GM12878 (cell line): ENCODE data around the gene DYSF. TPM values are rescaled to one million over a fixed set of nuclear protein-coding genes. Genes with fewer than 3 reads are reported as not detected.

Experiments used
- ATAC-seq: fragments of 200-7000 bp; cut with Tn5 transposase; 3 replicates; pipeline ENCODE4 v1.9.1; 2020; ENCODE audit warnings: mild to moderate bottlenecking, moderate library complexity
- BruUV-seq: library from RNA; stranded (reverse); fragments of 400-500 nt; replicated peaks from 2 replicates; lab custom pipeline; 2021; lab: Mats Ljungman, UMichigan
- CTCF ChIA-PET: fragments of 300-600 bp; sonication (Branson Sonifier 250); formaldehyde crosslinking; extraction: SDS; loops from one replicate; lab custom pipeline; 2021; ENCODE audit warnings: inconsistent platforms; lab: Yijun Ruan, JAX
- POLR2A ChIA-PET: fragments of 350-600 bp; formaldehyde crosslinking; extraction: SDS; loops from one replicate; lab custom pipeline; 2021; ENCODE audit warnings: inconsistent platforms; lab: Charles Lee
- RAD21 ChIA-PET: fragments of 300-600 bp; sonication (Branson Sonifier 250); formaldehyde crosslinking; loops from one replicate; lab custom pipeline; 2023; ENCODE audit warnings: antibody characterized with exemption; ENCODE audit not compliant: unreplicated experiment; lab: Charles Lee
- SMC1A ChIA-PET: fragments of 300-600 bp; sonication (Branson Sonifier 250); formaldehyde crosslinking; loops from one replicate; lab custom pipeline; 2023; ENCODE audit not compliant: unreplicated experiment, uncharacterized antibody; lab: Charles Lee
- DNase-seq: peaks from one replicate; pipeline ENCODE4 v3.0.0-alpha.2; 2011; ENCODE audit warnings: low read depth, low spot score
- FAIRE-seq: peaks from 3 replicates; lab custom pipeline; 2011; peaks lifted over from hg19 to GRCh38; lab: Jason Lieb, UNC
- H2AFZ ChIP-seq: 2 replicates; pipeline ENCODE4 v1.6.0; 2011; ENCODE audit warnings: low read depth, low read length, control low read depth; ENCODE audit not compliant: control insufficient read depth
- H3K27ac ChIP-seq: 2 replicates; pipeline ENCODE4 v1.5.1; 2011; ENCODE audit warnings: control low read depth; ENCODE audit not compliant: control insufficient read depth, insufficient read depth
- H3K27me3 ChIP-seq, 2 experiments: replicated peaks in 1 of 2; 2 replicates each; pipeline versions ENCODE4 v1.6.0 to v1.6.1; 2011; ENCODE audit warnings: low read length in 1 of 2; ENCODE audit not compliant: control insufficient read depth in 2 of 2, insufficient read depth in 2 of 2
- H3K36me3 ChIP-seq, 2 experiments: 2 replicates each; pipeline ENCODE4 v1.5.1; 2011; ENCODE audit warnings: low read length in 1 of 2; ENCODE audit not compliant: control insufficient read depth in 2 of 2, insufficient read depth in 2 of 2
- H3K4me1 ChIP-seq: 2 replicates; pipeline ENCODE4 v1.6.1; 2011; ENCODE audit warnings: mild to moderate bottlenecking, low read length, moderate library complexity, mixed read lengths; ENCODE audit not compliant: control insufficient read depth, insufficient read depth
- H3K4me2 ChIP-seq: 2 replicates; pipeline ENCODE4 v1.6.0; 2011; ENCODE audit warnings: control low read depth; ENCODE audit not compliant: control insufficient read depth, insufficient read depth
- H3K4me3 ChIP-seq: fragments of 200-600 bp; sonication (generic); 2 replicates; pipeline ENCODE4 v1.5.1; 2016
- H3K79me2 ChIP-seq: 2 replicates; pipeline ENCODE4 v1.6.0; 2011; ENCODE audit warnings: low read length; ENCODE audit not compliant: control insufficient read depth, insufficient read depth
- H3K9ac ChIP-seq: 2 replicates; pipeline ENCODE4 v1.8.0; 2011; ENCODE audit warnings: low read length, control low read depth, mixed read lengths; ENCODE audit not compliant: control insufficient read depth, insufficient read depth
- H3K9me3 ChIP-seq: replicated peaks from 3 replicates; pipeline ENCODE4 v1.5.1; 2011; ENCODE audit warnings: mild to moderate bottlenecking, low read length; ENCODE audit not compliant: control insufficient read depth, insufficient read depth
- H4K20me1 ChIP-seq: 2 replicates; pipeline ENCODE4 v1.6.0; 2011; ENCODE audit not compliant: control insufficient read depth, insufficient read depth
- BCL3 ChIP-seq: IDR thresholded peaks from 2 replicates; pipeline ENCODE4 v1.6.1; 2011; ENCODE audit warnings: borderline replicate concordance, low read depth, mild to moderate bottlenecking, moderate library complexity, low read length; ENCODE audit not compliant: insufficient read depth, poor library complexity, severe bottlenecking
- CHD4 ChIP-seq: fragments of 200-600 bp; sonication (generic); IDR thresholded peaks from 2 replicates; pipeline ENCODE4 v1.6.1; 2016; ENCODE audit warnings: mild to moderate bottlenecking
- CREM ChIP-seq: IDR thresholded peaks from 2 replicates; pipeline ENCODE4 v1.6.1; 2014; ENCODE audit warnings: antibody characterized with exemption, low read depth
- ELK1 ChIP-seq: IDR thresholded peaks from 2 replicates; pipeline ENCODE4 v1.6.1; 2012; ENCODE audit warnings: low read depth, low read length, improper control_type of control experiment
- EP300 ChIP-seq, 2 experiments: fragments of 150-350 bp in 1 of 2; IDR thresholded peaks; 2 replicates each; pipeline ENCODE4 v1.6.1; 2011 to 2012; ENCODE audit warnings: low read depth in 2 of 2, low read length in 2 of 2, borderline replicate concordance in 1 of 2, improper control_type of control experiment in 1 of 2, inconsistent platforms in 1 of 2; ENCODE audit not compliant: control insufficient read depth in 1 of 2
- GABPA ChIP-seq: IDR thresholded peaks from 2 replicates; pipeline ENCODE4 v1.6.1; 2014; ENCODE audit warnings: antibody characterized with exemption, low read depth, mild to moderate bottlenecking, inconsistent platforms
- GATAD2B ChIP-seq: fragments of 450-650 bp; conservative IDR thresholded peaks from 2 replicates; pipeline ENCODE4 v1.6.1; 2017; ENCODE audit warnings: low read depth, mild to moderate bottlenecking, moderate library complexity
- IKZF2 ChIP-seq, 2 experiments: fragments of 450-650 bp; IDR thresholded peaks; 2 replicates each; pipeline ENCODE4 v1.6.1; 2017; ENCODE audit warnings: mild to moderate bottlenecking in 2 of 2, moderate library complexity in 2 of 2
- MLLT1 ChIP-seq: fragments of 450-650 bp; IDR thresholded peaks from 2 replicates; pipeline ENCODE4 v1.6.1; 2016; ENCODE audit warnings: mild to moderate bottlenecking
- NR2F1 ChIP-seq: fragments of 450-650 bp; conservative IDR thresholded peaks from 2 replicates; pipeline ENCODE4 v1.6.1; 2017; ENCODE audit warnings: mild to moderate bottlenecking
- PAX5 ChIP-seq: IDR thresholded peaks from 2 replicates; pipeline ENCODE4 v1.6.1; 2011; ENCODE audit warnings: low read depth, low read length, borderline replicate concordance
- RAD21 ChIP-seq: IDR thresholded peaks from 2 replicates; pipeline ENCODE4 v1.6.1; 2011; ENCODE audit warnings: mild to moderate bottlenecking, low read depth, low read length, moderate library complexity; ENCODE audit not compliant: insufficient read depth
- SPI1 ChIP-seq: IDR thresholded peaks from 2 replicates; pipeline ENCODE4 v1.6.1; 2011; ENCODE audit warnings: low read depth, mild to moderate bottlenecking, low read length, moderate library complexity, borderline replicate concordance; ENCODE audit not compliant: insufficient read depth
- STAT3 ChIP-seq: IDR thresholded peaks from 2 replicates; pipeline ENCODE4 v1.6.1; 2011; ENCODE audit warnings: low read depth, low read length, improper control_type of control experiment
- TARDBP ChIP-seq: IDR thresholded peaks from 2 replicates; pipeline ENCODE4 v1.6.1; 2016; ENCODE audit warnings: borderline replicate concordance
- YY1 ChIP-seq: IDR thresholded peaks from 2 replicates; pipeline ENCODE4 v1.6.1; 2011; ENCODE audit warnings: low read depth, mild to moderate bottlenecking, low read length
- ZBTB33 ChIP-seq: fragments of 450-650 bp; IDR thresholded peaks from 2 replicates; pipeline ENCODE4 v1.6.1; 2017; ENCODE audit warnings: mild to moderate bottlenecking
- ZNF622 ChIP-seq: fragments of 450-650 bp; IDR thresholded peaks from 2 replicates; pipeline ENCODE4 v1.6.1; 2017; ENCODE audit warnings: mild to moderate bottlenecking, inconsistent platforms
- ZSCAN29 ChIP-seq: fragments of 450-650 bp; IDR thresholded peaks from 2 replicates; pipeline ENCODE4 v1.6.1; 2017; ENCODE audit warnings: mild to moderate bottlenecking, moderate library complexity
- WGBS: methylation state at CpG from one replicate; pipeline ENCODE4 v1.1.6; 2016; ENCODE audit warnings: low lambda C conversion rate; ENCODE audit not compliant: insufficient replicate concordance, insufficient coverage; ENCODE audit errors: missing lambda C conversion rate; 5-methylcytosine and 5-hydroxymethylcytosine counted together
- in situ Hi-C: fragments of 300-500 bp; cut with MboI; formaldehyde crosslinking; loops from 9 replicates; pipeline ENCODE4 v1.14.3; 2018; ENCODE audit warnings: mixed read lengths
- intact Hi-C: fragments of 100-400 bp; cut with micrococcal nuclease; formaldehyde crosslinking; loops from one replicate; pipeline ENCODE4 v1.14.2; 2022; ENCODE audit not compliant: unreplicated experiment
- polyA plus RNA-seq, 11 experiments: library from polyadenylated mRNA; depleted of rRNA in 4 of 11; unstranded in 6 of 11; stranded (reverse) in 5 of 11; fragments of >200 nt; fragmentation: Nextera tagmentation in 4 of 11; fragmentation: Illumina TruSeq in 1 of 11; extraction: Ambion mirVana in 4 of 11; extraction: Trizol in 1 of 11; gene quantifications; 1 replicate in 1 of 11; 2 replicates in 10 of 11; pipeline versions ENCODE4 v1.2.1 to v1.2.3, GENCODE V29; 2011 to 2016; ENCODE audit warnings: inconsistent platforms in 2 of 11, missing spikeins in 2 of 11, low read depth in 1 of 11
- total RNA-seq, 4 experiments: library from RNA; depleted of rRNA in 3 of 4; stranded (reverse); fragments of >200 nt in 3 of 4; fragmentation: Illumina TruSeq in 1 of 4; extraction: Trizol in 1 of 4; gene quantifications; 2 replicates each; pipeline versions ENCODE4 v1.2.1 to v1.2.3, GENCODE V29; 2013 to 2021

Gene DYSF
- total and polyA plus RNA-seq, 10 of the 15 experiments (the other 5 are each of a cell fraction or from before 2014, with no cell fraction given) = under 0.01 to 0.15 (median 0.03) TPM; not detected in 7

- no peak for DNase-seq
- WGBS = 8% methylated on average over 4 of the region's 5 CpGs
- no peak for ATAC-seq
- no peaks in the 10 kb centered on the region for H3K79me2 ChIP-seq
- CTCF ChIA-PET = no interaction called here
- peaks cover 0 to 2% of the 10 kb centered on the region in 2 experiments; a peak in 2 of 4 replicates for H3K27me3 ChIP-seq
- no peak overlapping the region for H3K27ac ChIP-seq
- intact Hi-C loops = no loop called here
- TF ChIP-seq PAX5 (no peak), STAT3 (no peak), ZBTB33 (no peak), BCL3 (no peak), MLLT1 (no peak), RAD21 (no peak), SPI1 (no peak), GATAD2B (no peak), YY1 (no peak), IKZF2 (IDR thresholded peaks at IDR 0.05) (no peak), ZNF622 (no peak), ELK1 (no peak), EP300 (IDR thresholded peaks at IDR 0.05; ENCODE audit: borderline replicate concordance in 1 of 2, control insufficient read depth in 1 of 2, low read depth in 2 of 2, low read length in 2 of 2) (no peak), NR2F1 (no peak), CREM (no peak), TARDBP (no peak), ZSCAN29 (no peak), CHD4 (no peak), GABPA (no peak)
- FAIRE-seq = no peak
- no peaks in the 10 kb centered on the region for H3K36me3 ChIP-seq
- no peaks in the 10 kb centered on the region for H3K9me3 ChIP-seq
- POLR2A ChIA-PET = no interaction called here
- SMC1A ChIA-PET = no interaction called here
- in situ Hi-C loops = no loop called here
- H3K4me2 ChIP-seq = no peak overlapping the region
- RAD21 ChIA-PET = no interaction called here
- no peak overlapping the region for H3K9ac ChIP-seq
- no peak overlapping the region for H2AFZ ChIP-seq
- no peak overlapping the region for H3K4me3 ChIP-seq
- H3K4me1 ChIP-seq = peaks cover 4% of the 10 kb centered on the region
- BruUV-seq = no TSS peak
- no peaks in the 10 kb centered on the region; the same call in 1 of the 2 replicates for H4K20me1 ChIP-seq
These were observed 149.2 kb downstream of the DYSF start for GRCh38 chr2:71602581-71602980.
